ENCODE data around the gene ABTB2.

The ABTB2 gene

GRCh38 chr11:34288492-34288891 lies 69.3 kb downstream of the ABTB2 start:
- DNase-seq (ENCODE audit: low read depth) = no peak

- DNase-seq (ENCODE audit: low read depth) = no peak
These were observed 72.9 kb downstream of the ABTB2 start for GRCh38 chr11:34284811-34285481.

GRCh38 chr11:34284156-34284555 lies 73.7 kb downstream of the ABTB2 start:
- no peak for DNase-seq (ENCODE audit: low read depth)

- no peak for DNase-seq (ENCODE audit: low read depth)
These were observed 76.6 kb downstream of the ABTB2 start for GRCh38 chr11:34280945-34281872.

GRCh38 chr11:34278693-34279297 lies 79.0 kb downstream of the ABTB2 start:
- DNase-seq (ENCODE audit: low read depth) = no peak

- no peak for DNase-seq (ENCODE audit: low read depth)
These were observed 79.6 kb downstream of the ABTB2 start for GRCh38 chr11:34278175-34278574.

- DNase-seq (ENCODE audit: low read depth) = no peak
These were observed 80.6 kb downstream of the ABTB2 start for GRCh38 chr11:34277171-34277570.

GRCh38 chr11:34276352-34276864 lies 81.4 kb downstream of the ABTB2 start:
- DNase-seq (ENCODE audit: low read depth) = no peak

- no peak for DNase-seq (ENCODE audit: low read depth)
These were observed 82.3 kb downstream of the ABTB2 start for GRCh38 chr11:34275486-34275885.

- DNase-seq (ENCODE audit: low read depth) = peak; percentile 94
These were observed 83.0 kb downstream of the ABTB2 start for GRCh38 chr11:34274712-34275398.

- no peak for DNase-seq (ENCODE audit: low read depth)
These were observed 84.7 kb downstream of the ABTB2 start for GRCh38 chr11:34273099-34273498.

- DNase-seq (ENCODE audit: low read depth) = no peak
These were observed 86.1 kb downstream of the ABTB2 start for GRCh38 chr11:34271727-34272126.

- DNase-seq (ENCODE audit: low read depth) = no peak
These were observed 87.1 kb downstream of the ABTB2 start for GRCh38 chr11:34270711-34271110.

- DNase-seq (ENCODE audit: low read depth) = no peak
These were observed 88.0 kb downstream of the ABTB2 start for GRCh38 chr11:34269694-34270245.

GRCh38 chr11:34268906-34269430 lies 88.8 kb downstream of the ABTB2 start:
- DNase-seq (ENCODE audit: low read depth) = no peak

GRCh38 chr11:34267417-34267816 lies 90.4 kb downstream of the ABTB2 start:
- DNase-seq (ENCODE audit: low read depth) = peak; percentile 40

- peak; percentile 19 for DNase-seq (ENCODE audit: low read depth)
These were observed 90.8 kb downstream of the ABTB2 start for GRCh38 chr11:34267013-34267412.

GRCh38 chr11:34266090-34266912 lies 91.5 kb downstream of the ABTB2 start:
- DNase-seq (ENCODE audit: low read depth) = peak; percentile 92

- peak; percentile 26 for DNase-seq (ENCODE audit: low read depth)
These were observed 93.3 kb downstream of the ABTB2 start for GRCh38 chr11:34264303-34265110.

Data from fibroblast of gingiva (primary cell).